HFF-Myc (cell line): ENCODE measurements around the gene MEF2A.

Experiments used
- DNase-seq: peaks from one replicate; pipeline ENCODE4 v3.0.0-alpha.2; 2011; ENCODE audit warnings: low read depth; ENCODE audit errors: extremely low read depth
- H3K4me3 ChIP-seq: replicated peaks from 2 replicates; pipeline ENCODE4 v1.5.1; 2011; ENCODE audit warnings: low read depth, mild to moderate bottlenecking, control low read depth, low read length
- CTCF ChIP-seq: IDR thresholded peaks from 2 replicates; pipeline ENCODE4 v1.5.1; 2012; ENCODE audit warnings: mild to moderate bottlenecking, low read depth, low read length, control low read depth; ENCODE audit errors: missing control alignments

Gene MEF2A

GRCh38 chr15:99621767-99622166 is 56.0 kb downstream of the MEF2A start:
- no peak overlapping the region for H3K4me3 ChIP-seq
- TF ChIP-seq CTCF: no peak
- DNase-seq: no peak

GRCh38 chr15:99628374-99629001 is 62.7 kb downstream of the MEF2A start:
- TF ChIP-seq CTCF: no peak
- no peak for DNase-seq
- no peak overlapping the region for H3K4me3 ChIP-seq

GRCh38 chr15:99630607-99631131 is 64.9 kb downstream of the MEF2A start:
- H3K4me3 ChIP-seq: no peak overlapping the region
- DNase-seq: no peak
- no peak for TF ChIP-seq CTCF

- no peak for TF ChIP-seq CTCF
- no peak for DNase-seq
- no peak overlapping the region for H3K4me3 ChIP-seq
Observed at GRCh38 chr15:99631255-99631654, 65.5 kb downstream of the MEF2A start.

- no peak for TF ChIP-seq CTCF
- DNase-seq: no peak
- H3K4me3 ChIP-seq: no peak overlapping the region
Observed at GRCh38 chr15:99632521-99632920, 66.7 kb downstream of the MEF2A start.

GRCh38 chr15:99633655-99634054 is 67.9 kb downstream of the MEF2A start:
- TF ChIP-seq CTCF: no peak
- H3K4me3 ChIP-seq: no peak overlapping the region
- no peak for DNase-seq

- H3K4me3 ChIP-seq: no peak overlapping the region
- TF ChIP-seq CTCF: no peak
- DNase-seq: no peak
Observed at GRCh38 chr15:99634576-99634975, 68.8 kb downstream of the MEF2A start.
